GM08714 (cell line): ENCODE measurements around the gene INSRR.

Experiments
- H3K4me3 ChIP-seq: fragments of 200-500 bp; sonication (Bioruptor generic); 2 replicates; pipeline ENCODE4 v1.5.1; 2014; ENCODE audit warnings: mild to moderate bottlenecking, low read length, inconsistent platforms
- ZNF274 ChIP-seq: IDR thresholded peaks from 2 replicates; pipeline ENCODE4 v1.6.1; 2012; ENCODE audit warnings: mild to moderate bottlenecking, low read depth, low read length

Gene INSRR

GRCh38 chr1:156858555-156858956 lies 361 bp downstream of the INSRR start:
- H3K4me3 ChIP-seq: no peak overlapping the region
- no peak for TF ChIP-seq ZNF274

GRCh38 chr1:156857532-156857931 lies 1.4 kb downstream of the INSRR start:
- TF ChIP-seq ZNF274: no peak
- H3K4me3 ChIP-seq: no peak overlapping the region

GRCh38 chr1:156856282-156856785 lies 2.6 kb downstream of the INSRR start:
- H3K4me3 ChIP-seq: no peak overlapping the region
- TF ChIP-seq ZNF274: no peak

GRCh38 chr1:156854634-156855033 lies 4.3 kb downstream of the INSRR start:
- no peak for TF ChIP-seq ZNF274
- no peak overlapping the region for H3K4me3 ChIP-seq

GRCh38 chr1:156853761-156854160 lies 5.2 kb downstream of the INSRR start:
- H3K4me3 ChIP-seq: no peak overlapping the region
- no peak for TF ChIP-seq ZNF274

DNA sequence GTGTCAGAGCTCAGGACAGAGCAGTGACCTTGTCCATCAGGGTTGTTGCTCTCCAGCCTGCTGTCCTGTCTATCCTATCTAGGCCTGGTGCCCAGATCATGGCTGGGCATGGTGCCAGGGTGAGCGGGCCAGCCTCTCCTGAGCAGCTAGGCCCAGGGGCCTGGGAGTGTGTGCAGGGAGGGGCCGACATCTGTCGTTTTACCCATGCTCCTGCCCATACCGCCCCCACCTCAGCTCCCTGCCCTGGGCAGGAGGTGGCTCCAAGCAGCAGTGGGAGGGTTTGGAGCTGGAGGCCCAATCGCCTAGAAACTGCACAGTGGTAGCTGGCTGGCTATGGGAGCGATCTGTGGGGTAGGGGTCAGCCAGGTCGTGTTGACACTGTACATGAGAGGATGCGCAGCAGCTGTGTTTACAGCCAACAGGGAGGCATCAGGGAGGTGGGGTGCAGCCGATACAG lies 6.5 kb downstream of the INSRR start:
- no peak for TF ChIP-seq ZNF274
- no peak overlapping the region for H3K4me3 ChIP-seq

- TF ChIP-seq ZNF274: no peak
- H3K4me3 ChIP-seq: no peak overlapping the region
Measured at GRCh38 chr1:156851779-156852417, 7.0 kb downstream of the INSRR start.

GRCh38 chr1:156849151-156849496 lies 9.8 kb downstream of the INSRR start:
- no peak overlapping the region for H3K4me3 ChIP-seq
- TF ChIP-seq ZNF274: no peak

- no peak for TF ChIP-seq ZNF274
- H3K4me3 ChIP-seq: no peak overlapping the region
Measured at GRCh38 chr1:156848461-156849150, 10.3 kb downstream of the INSRR start.

- TF ChIP-seq ZNF274: no peak
- H3K4me3 ChIP-seq: no peak overlapping the region
Measured at GRCh38 chr1:156847591-156848460, 11.1 kb downstream of the INSRR start.

DNA sequence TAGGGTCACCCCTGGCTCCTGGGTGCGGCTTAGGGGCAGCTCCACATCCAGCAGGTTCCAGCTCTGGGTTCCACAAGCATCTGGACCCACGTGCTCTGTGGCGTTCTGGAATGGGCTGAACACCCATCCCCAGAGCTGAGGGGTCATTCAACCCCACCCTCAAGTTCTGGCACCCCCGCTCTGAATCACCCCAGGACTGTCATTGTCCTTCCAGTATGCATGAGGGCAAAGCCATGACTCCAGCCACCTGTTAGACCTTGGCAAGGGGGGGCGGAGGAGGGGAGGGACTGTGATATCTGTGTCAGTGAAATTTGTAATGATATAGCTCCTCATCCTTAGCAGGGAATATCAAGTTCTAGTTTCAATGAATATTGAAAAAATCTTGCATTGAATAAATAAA lies 12.3 kb downstream of the INSRR start:
- H3K4me3 ChIP-seq: no peak overlapping the region
- TF ChIP-seq ZNF274: no peak

GRCh38 chr1:156845953-156846545 lies 12.9 kb downstream of the INSRR start:
- no peak for TF ChIP-seq ZNF274
- no peak overlapping the region for H3K4me3 ChIP-seq

DNA sequence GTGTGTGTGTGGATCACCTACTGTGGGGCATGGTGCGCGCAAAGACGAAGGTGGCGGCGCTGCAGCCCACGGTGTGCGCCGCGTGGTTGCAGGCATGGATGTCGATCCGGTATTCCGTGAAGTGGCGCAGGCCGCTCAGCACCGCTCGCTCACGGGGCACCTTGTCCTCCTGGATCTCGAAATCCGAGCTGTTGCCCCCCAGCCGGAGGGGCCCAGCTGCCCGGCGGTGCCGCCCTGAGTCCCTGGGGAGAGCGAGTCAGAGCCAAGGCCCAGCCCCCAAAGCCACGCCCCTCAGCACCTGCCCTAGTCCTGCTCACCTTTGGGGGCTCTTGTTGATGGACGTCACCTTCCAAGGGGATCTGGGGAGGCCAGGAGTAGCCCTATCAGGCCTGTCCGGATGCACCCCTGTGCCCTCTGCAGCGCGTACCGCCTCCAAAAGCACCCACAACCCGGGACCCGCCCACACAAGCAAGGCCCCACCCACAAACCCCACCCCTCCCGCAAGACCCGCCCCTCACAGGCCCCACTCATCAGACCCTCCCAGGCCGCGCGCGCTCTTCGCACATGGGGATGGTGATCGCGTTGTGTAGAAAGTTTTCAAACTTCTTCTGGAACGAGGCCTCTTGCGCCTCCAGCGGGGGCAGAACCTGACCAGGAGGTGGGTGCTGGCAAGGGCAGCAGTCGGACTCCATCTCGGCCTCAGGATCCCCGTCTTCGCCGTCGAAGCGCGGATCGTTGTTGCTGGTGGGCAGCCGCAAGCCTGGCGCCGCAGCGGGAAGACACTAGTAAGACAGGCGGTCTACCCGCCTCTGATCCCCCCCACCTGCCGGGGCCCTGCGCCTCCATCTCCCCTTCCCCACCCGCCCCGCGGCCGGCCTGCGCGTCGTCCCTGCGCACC lies 13.6 kb downstream of the INSRR start:
- H3K4me3 ChIP-seq: no peak overlapping the region
- no peak for TF ChIP-seq ZNF274
